HPDE6-E6E7 (cell line): ENCODE measurements around the gene KIDINS220.

Source experiments
- DNase-seq: peaks from one replicate; pipeline ENCODE4 v3.0.0; 2011; ENCODE audit warnings: missing footprints; ENCODE audit errors: extremely low spot score

KIDINS220 gene

DNA sequence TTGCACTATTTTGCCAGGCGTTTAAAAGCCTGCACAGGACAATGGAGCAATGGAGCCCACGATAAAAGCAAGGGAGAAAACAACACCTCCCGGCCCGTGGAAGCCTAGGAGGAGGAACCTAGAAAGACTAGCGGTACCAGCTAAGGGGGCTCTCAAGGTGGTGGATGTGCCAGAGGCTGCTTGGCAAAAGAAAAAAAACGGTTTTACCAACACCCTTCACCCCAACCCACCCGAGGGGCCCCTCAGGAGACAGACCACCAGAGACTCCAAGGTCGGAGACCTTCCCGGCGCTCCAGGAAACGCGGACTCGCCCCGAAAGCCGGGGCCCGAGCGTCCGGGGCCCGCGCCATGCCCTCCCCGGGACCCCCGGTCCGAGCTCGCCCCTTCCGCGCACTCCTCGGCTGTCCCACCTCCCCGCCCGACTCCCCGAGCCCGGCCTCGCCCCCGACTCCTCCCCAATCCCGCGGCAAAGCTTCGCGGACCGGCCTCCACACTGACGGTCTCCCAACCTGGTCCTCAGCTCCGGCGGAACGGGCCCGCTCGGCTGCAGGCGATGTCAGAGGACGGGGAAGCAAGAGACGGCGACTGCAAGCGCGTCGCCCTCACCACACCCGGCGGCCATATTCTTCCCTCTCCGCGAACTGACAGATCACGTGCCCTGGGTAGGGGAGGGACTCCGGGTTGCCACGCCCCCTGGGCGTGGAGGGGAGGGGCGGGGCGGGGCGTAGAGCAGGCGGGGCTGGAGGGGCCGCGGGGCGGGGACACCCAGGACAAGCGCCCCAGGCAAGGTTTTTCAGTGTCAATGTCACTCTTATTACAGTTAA is at the start of gene KIDINS220:
Gene KIDINS220 (minus strand): TSS at position 643 of the 824 bp plus-strand sequence. CDS start 10,520 bp downstream, outside the sequence.
- peak; percentile 90 for DNase-seq

GRCh38 chr2:8886876-8887275 is 49.5 kb upstream of the KIDINS220 start:
- no peak for DNase-seq

- DNase-seq: no peak
Observed at GRCh38 chr2:8886202-8886518, 48.7 kb upstream of the KIDINS220 start.

DNA sequence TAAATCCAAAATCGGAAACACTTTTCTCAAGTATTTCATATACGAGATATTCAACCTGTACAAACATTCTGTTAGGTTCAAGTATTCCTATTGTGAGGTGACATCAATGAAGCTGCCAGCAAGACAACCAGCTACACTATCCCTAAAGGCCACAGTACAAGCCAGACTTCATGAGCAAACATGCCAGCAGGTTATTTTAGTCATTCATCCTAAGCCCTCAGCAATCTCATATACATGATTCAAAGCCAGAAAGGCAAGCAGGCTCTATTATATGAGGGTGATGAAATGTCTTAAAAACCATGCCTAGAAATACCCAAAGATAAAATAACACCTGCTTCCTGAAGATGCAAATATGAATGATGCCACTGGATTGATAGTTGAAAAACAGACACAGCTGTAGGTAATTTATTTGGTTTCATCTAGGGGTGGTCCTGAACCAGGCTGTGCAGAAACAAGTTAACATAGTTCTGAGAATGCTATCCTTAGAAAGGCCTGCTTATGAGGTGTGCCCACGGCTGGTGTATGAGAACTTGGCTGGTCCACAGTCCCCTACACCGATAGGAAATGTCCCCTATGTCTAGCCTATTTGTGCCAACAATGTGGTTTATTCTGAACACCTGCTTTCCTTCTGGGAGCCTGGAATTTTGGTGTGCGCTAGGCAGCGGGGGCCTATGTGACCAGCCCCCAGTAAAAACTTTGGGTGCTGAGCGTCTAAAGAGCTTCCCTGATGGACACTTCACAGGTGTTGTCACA is 48.2 kb upstream of the KIDINS220 start:
- no peak for DNase-seq

GRCh38 chr2:8884812-8885211 is 47.4 kb upstream of the KIDINS220 start:
- no peak for DNase-seq

DNA sequence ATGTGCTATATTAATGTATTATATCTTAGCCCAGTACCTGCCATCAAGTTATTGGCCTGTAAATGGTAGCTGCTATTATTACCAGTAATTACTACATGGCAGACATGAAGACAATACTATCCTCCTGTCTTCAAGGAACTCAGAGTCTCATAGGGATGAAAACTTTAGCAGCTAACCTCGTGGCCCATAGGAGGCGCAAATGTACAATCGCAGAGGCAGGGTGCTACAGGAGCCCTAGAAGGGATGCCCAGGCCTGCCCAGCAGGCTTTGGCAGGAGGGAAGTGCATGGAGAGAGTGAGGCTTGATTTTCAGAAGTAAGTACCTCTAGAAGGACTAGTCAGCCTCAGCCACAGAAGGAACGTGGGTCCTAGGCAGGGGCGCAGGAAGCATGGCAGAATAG is 44.7 kb upstream of the KIDINS220 start:
- DNase-seq: no peak

DNA sequence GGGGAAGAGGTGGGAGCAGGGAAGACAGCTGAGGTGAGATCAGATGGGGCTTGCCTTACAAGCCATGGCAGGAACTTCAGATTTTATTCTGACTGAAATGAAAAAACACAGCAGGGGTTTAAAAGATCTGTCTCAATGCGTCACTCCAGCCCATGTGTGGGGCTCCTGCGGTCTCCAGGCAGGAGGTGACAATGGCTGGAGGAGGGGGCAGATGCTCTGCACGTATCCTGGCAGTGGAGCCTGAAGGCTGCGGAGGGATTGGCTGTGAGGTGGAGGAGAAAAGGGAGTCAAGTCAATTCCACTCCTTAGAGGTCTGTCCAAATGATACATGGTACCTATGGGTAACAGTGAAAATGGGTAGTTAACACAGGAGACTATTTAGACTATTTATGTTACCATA is 40.5 kb upstream of the KIDINS220 start:
- DNase-seq: no peak

- no peak for DNase-seq
Observed at GRCh38 chr2:8877332-8877731, 39.9 kb upstream of the KIDINS220 start.

DNA sequence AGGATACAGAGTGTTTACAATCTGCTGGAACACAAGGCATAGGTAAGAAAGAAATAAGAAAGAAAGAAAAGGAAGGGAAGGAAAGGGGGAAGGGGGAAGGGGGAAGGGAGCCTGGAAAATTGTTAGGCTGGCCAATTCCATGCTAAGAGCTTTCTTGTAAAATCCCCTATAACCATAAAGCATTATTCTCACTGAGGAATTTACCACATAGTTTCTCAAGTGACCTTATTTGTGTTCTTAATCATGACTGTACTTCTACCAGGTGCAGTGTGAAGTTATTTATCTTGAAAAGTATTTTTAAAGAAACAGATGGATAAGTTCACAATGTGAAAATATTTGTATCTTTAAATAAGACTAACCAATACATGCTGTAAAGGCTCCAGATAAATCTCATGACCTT is 39.2 kb upstream of the KIDINS220 start:
- no peak for DNase-seq

DNA sequence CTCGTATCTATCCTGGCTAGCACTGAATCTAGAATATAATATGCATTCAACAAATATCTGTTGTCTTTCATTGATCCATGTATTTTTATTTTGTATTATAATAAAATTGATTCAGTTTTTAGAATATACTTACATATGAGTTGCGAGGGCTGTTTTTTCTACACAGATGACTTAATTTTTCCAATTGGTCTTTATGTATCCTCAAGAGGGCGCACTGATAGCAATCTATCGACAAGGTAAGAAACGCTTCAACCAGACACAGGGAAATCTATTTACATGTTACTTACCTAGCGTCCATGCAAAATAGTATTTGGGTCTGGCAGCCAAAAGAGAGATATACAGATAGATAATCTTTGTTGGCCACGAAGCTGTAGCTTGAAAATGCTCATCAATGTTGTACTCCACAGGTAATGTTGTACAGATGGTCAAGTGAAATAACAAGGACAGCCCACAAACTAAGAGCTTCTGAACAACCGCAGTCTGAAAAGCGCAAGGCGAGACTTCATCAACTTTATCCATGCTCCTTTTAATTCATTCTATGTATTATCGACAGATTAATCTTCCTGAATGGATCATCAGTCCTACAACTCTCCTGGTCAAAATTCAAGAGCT is 35.5 kb upstream of the KIDINS220 start:
- no peak for DNase-seq

GRCh38 chr2:8870441-8870840 is 33.0 kb upstream of the KIDINS220 start:
- DNase-seq: no peak

GRCh38 chr2:8867363-8867762 is 29.9 kb upstream of the KIDINS220 start:
- no peak for DNase-seq

DNA sequence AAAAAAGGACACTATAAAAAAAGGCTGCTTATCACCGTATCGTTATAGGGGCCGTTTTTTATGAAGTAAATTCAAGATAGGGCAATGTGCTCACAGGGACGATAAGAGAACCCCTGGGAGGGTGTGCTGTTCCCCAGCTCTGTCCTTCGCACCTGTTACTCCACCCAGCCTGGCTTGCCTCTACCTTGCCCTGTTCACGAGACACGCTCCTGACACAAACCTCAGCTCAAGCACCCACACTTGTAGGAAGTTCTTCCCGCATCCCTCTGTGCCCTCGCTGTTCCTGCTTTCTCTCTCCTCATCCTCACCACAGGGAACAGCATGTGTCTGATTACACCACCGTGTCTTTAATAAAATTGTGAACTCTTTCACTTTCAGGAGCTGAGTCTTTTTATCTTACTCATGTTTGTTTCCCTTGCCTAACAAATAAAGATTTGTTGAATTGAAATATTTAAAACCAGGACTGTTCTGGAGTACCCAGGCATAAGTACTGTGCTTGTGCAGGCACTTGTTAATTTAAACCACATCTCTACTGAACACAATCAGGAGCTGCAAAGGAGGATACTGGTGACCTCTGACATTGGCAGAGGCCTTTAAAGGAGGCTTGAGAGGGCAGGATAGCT is 26.0 kb upstream of the KIDINS220 start:
- DNase-seq: no peak

DNA sequence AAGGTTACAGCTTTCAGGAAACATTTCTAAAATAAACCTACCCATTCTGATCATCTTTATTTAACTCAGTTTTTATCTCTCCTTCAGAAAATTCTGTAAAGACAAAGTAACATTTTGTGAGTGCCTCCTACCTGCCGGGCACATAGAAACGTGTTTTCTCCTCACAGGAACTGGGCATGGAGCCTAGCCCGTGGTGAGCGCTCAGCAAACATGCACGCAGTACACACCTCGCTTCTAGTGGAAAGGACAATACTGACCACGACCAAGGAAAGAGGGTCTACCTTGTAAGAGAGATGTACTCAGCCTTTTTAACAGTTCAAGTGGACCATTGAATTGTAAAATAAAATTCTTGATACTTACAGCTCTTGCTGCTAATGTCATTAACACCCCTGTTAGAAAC is 24.8 kb upstream of the KIDINS220 start:
- no peak for DNase-seq

DNA sequence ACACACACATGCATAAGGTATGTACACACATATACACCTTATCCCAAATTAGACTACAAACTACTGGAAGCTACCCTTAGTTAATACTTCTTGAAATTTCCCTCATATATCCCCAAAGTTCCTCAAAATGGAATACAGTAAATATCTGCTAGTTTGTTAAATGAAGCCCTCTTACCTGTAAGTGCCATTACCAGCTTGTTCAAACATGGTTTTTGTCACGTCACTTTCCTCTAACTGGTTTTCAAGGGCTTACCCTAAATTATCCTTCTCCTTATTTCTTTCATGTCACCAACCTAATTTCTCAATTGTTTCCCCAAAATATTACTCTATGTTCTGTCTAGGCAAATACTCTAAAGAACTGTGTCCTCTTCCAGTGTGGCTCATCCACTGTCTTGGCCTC is 24.4 kb upstream of the KIDINS220 start:
- DNase-seq: no peak

DNA sequence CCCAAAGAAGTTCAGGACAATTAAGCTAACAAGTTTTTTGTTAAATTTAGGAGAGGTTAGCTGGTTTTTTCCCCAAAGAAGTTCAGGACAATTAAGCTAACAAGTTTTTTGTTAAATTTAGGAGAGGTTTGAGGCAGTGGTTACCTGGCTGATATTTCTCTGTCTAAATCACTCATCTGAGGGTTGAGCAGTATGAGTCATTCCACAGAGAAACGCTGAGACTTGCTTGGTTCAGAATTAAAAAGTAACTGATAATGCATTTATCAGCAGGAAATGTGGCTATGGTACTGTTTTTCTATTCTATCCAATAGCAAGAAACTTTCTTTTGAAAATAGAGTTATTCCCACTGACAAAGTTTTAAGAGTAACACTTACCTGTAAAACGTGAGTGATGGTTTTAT is 22.8 kb upstream of the KIDINS220 start:
- DNase-seq: peak; percentile 61

- DNase-seq: no peak
Observed at GRCh38 chr2:8858910-8859309, 21.5 kb upstream of the KIDINS220 start.

DNA sequence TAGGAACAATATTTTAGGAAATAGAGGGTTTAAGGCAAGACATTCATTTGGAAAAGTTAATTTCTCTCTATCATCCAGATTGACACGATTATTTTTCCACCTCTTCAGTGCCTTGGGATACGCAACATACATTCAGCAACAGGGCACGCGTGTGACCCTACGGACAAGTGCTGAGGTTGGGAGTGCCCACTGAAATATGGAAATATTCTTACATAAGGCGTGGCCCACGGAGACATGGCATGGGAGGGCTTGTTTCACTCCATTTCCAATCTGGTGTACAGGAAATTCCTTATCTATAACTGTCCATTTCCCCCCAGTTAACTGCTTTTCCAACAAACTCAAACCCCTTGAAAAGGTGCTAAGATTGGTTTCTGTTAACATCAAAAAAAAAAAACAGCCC is 20.9 kb upstream of the KIDINS220 start:
- DNase-seq: no peak

DNA sequence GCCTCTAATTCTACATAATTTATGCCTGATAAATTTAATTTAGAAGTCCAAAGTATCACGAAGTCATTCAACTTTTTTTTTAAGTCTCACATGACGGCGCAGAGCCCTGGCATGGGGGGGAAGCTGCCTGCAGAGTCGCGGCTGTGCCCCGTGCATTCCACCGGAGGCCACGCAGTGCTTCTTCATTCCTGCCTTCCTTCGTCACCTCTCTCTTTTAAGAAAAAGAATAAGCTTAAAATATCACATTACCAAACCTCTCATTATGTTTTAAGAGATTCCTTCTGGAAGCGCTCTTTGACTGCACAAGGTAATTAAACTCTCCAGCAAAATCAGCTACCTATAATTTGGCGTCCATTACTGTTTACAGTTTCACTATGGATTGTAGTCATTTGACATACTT is 20.3 kb upstream of the KIDINS220 start:
- no peak for DNase-seq

DNA sequence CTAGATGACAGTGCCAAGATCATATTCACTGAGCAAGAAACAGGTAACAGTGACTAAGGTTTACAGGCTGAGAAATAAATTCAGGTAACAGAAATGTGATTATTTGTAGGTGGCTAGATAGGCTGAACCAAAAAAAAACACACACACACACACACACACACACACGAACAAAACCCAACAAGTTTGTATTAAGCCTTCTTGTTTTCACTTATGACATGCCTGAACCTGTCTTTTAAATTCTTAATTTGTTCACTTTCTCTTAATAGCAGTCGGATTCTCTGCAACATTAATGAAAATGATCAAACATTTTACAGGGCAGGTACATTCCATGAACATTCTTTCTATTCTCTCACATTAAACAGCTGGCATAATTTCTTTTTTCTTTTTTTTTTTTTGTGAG is 18.8 kb upstream of the KIDINS220 start:
- DNase-seq: no peak

GRCh38 chr2:8855010-8855409 is 17.6 kb upstream of the KIDINS220 start:
- no peak for DNase-seq

DNA sequence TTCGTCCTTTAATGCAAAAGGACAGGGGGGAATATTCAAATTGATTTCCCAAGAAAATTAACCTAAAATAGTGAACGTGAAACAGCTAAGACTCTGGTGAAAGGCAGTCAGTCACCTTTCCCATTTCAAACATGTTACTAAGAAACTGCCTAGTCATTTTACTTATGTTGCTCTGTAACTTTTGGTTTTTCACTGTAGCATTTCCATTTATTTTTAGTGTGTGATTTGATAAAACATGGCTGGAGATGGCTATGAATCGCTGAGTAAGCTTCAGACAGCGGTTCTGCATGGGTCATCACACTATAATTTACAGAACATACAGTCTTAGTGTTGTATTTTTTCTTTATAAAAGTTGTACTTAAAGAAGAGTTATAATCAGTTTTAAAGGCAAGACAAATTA is 16.0 kb upstream of the KIDINS220 start:
- DNase-seq: no peak
